SKM-1 treated with dmso at 0.1 percent for 144 hours (cell line): ENCODE results near the gene KRTAP5-9.
"Not testable (repeated sequence)": the region's sequence is repeated elsewhere in the genome, so short reads cannot be mapped to it uniquely, and the experiment has no call there.

ENCODE experiments used
- DNase-seq: peaks from one replicate; lab custom pipeline; 2025; ENCODE audit not compliant: unreplicated experiment; lab: John Stamatoyannopoulos, UW

The KRTAP5-9 gene

GRCh38 chr11:71581826-71582225 is 33.6 kb downstream of the KRTAP5-9 start:
- no peak for DNase-seq

GRCh38 chr11:71582309-71582895 is 34.2 kb downstream of the KRTAP5-9 start, which contains the start of gene KRTAP5-11:
TSS of gene KRTAP5-11 (minus strand) at chr11:71582875. CDS start at chr11:71582837, 38 bp downstream.
- DNase-seq = no peak

- not testable (repeated sequence) for DNase-seq
These were observed 34.7 kb downstream of the KRTAP5-9 start for GRCh38 chr11:71582969-71583368.

- not testable (repeated sequence) for DNase-seq
These were observed 37.5 kb downstream of the KRTAP5-9 start for GRCh38 chr11:71585673-71586072.

GRCh38 chr11:71588314-71588713 is 40.1 kb downstream of the KRTAP5-9 start:
- DNase-seq = not testable (repeated sequence)

- not testable (repeated sequence) for DNase-seq
These were observed 40.8 kb downstream of the KRTAP5-9 start for GRCh38 chr11:71588822-71589545.

- not testable (repeated sequence) for DNase-seq
These were observed 41.3 kb downstream of the KRTAP5-9 start for GRCh38 chr11:71589546-71589920.
